Cardiac septum (tissue), 1 donor: ENCODE measurements around the gene LSM7. TPM values are rescaled to one million over a fixed set of nuclear protein-coding genes. Genes with fewer than 3 reads are reported as not detected.
A peak's percentile ranks its signal among the peaks of the same experiment; 100 is the strongest.

ENCODE experiments used
- DNase-seq: peaks from one replicate; pipeline ENCODE4 v3.0.0-alpha.2; 2020; ENCODE audit warnings: low spot score
- intact Hi-C: fragments of 100-400 bp; cut with DNase I; formaldehyde crosslinking; loops from one replicate; pipeline ENCODE4 v1.14.0; 2022
- long read RNA-seq: library from polyadenylated mRNA; unstranded; transcript quantifications from one replicate; pipeline ENCODE4 v2.0.0, GENCODE V29; 2021
- total RNA-seq: library from RNA; stranded (reverse); fragmentation: NEBNext Ultra II Directional; extraction: Animal tissue kit (Norgen Biotek cat#: 25700); gene quantifications from one replicate; pipeline ENCODE4 v1.2.1, GENCODE V29; 2021
- donor health status: DM: no; HTN: no; CAD: no.

The LSM7 gene
- 42.7 TPM for total RNA-seq
- long read RNA-seq, transcript LSM7-201 (4 exons, 529 nt): major isoform, 5 of 13 reads
- long read RNA-seq, partial matches to known transcripts: 2 of 13 reads
- long read RNA-seq, other reads (novel, unspliced or antisense): 1 of 13 reads

DNA sequence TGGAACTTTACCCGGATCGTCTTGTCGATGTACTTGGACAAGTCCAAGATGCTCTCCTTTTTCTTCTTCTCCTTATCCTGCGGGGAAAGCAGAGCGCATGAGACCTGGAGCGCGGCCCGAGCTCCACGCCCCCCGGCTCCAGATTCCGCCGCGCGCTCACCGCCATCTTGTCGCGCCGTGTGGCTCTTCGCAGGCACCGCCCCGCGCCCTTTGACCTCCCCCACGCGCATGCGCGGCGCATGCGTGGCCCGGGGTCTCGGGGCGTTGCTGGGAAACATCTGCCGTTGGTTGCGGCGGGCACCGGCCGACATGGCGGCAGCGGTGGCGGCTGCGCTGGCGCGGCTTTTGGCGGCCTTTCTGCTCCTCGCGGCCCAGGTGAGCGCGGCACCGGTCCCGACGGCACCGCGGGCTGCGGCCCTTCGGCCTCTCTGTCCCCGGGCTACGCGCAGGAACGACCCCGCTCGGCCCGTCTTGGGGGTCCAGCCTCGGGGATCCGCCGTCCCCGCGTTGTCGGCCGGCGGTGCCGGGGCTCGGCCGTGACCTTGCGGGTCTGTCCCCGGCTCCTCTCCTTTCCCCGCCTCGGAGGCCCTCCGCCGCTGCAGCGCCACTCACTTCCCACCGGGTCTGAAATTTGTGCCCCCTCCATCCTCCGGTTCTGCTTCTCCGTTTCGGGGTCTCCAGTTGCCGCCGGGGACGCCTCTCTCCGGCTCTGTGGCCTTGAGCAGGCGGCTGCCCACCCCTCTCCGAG is at the start of gene LSM7, which contains the start of gene SPPL2B:
Gene LSM7 (minus strand): TSS at position 186 of the 748 bp plus-strand sequence. CDS start 20 bp downstream, at position 166.
Gene SPPL2B (plus strand): TSS at position 284 of the 748 bp plus-strand sequence. CDS start 26 bp downstream, at position 310.
- intact Hi-C loops: loop anchor here (5.0 kb wide), 1 partner anchor 166 kb away; the partner anchor contains the start of gene DOT1L

DNA sequence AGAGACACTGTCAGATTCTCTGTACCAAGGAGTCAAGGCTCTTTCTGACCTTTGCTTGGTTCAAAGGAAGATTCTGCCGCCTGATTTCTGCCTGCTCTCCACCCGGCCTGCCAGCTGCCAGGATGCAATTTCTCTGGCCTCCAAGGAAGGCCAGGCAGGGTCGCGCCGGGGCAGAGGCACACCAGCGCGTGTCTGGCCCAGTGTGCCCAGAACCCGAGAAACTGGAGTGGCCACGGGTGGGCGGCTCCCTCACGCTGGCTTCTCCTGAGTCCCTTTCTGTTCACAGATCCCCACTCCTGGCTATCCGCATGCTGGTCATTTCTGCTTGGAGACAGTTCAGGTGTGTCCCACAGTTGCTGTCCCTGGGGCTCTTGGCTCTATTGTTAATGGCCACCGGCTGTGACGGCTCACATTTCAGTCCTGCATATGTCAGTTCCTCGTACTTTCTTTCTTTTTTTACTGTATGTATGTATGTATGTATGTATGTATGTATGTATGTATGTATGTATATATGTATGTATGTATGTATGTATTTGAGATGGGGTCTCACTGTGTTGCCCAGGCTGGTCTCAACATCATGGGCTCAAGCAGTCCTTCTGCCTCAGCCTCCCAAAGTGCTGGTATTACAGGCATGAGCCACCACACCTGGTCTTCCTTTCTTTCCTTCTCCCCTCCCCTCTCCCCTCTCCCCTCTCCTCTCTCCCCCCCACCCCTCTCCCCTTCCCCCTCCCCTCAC is 48.6 kb upstream of the LSM7 start:
- no peak for DNase-seq
- intact Hi-C loops: no loop called here

More for the DNA sequence above, at the start of gene LSM7, which contains the start of gene SPPL2B:
- peak; percentile 95 for DNase-seq

DNA sequence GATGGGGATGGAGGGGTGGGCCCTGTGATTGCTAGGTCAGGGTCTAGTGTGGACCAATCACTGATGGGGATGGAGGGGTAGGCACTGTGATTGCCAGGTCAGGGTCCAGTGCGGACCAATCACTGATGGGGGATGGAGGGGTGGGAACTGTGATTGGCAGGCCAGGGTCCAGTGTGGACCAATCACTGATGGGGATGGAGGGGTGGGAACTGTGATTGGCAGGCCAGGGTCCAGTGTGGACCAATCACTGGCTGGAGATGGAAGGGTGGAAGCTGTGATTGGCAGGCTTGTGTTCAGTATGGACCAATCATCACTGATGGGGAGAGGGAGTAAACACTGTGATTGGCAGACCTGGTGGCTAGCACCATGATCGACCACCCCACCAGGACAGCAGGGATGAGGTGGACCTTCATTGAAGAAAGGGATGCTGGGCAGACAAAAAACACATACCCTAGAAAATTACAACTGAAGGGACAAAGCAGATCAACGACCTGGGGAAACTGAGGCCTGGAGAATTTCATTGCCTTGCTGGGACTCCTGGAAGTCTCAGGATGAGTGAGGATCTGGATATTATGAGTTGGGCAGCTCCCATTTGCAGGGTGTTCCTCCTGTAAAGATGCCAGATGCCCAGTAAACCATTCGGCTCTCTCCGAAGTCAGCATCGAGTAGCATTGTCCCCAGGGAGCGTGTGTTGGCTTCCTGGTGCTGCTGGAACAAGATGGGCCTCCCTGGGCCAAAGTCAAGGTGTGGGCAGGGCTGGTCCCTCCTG is 47.2 kb upstream of the LSM7 start:
- no peak for DNase-seq
- intact Hi-C loops: no loop called here

DNA sequence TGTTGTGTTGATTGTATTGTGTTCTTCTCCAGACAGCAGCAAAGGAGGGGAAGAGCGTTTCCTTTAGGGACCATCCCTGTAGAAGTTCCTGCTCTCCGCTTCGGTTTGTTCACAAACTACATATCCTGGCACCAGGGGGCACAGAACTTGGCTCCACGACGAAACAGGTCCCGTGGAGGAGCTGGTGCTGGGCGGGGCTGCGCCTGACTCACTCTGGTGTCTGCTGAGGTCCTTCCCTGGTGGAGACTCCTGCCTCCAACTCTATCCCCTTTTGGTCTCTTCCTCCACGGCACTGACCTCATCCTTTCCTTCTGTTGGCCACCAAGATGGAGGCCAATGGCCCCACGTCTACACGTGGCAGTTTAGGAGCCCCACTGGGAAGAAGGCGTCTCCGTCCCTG is 46.4 kb upstream of the LSM7 start:
- intact Hi-C loops: no loop called here
- no peak for DNase-seq

DNA sequence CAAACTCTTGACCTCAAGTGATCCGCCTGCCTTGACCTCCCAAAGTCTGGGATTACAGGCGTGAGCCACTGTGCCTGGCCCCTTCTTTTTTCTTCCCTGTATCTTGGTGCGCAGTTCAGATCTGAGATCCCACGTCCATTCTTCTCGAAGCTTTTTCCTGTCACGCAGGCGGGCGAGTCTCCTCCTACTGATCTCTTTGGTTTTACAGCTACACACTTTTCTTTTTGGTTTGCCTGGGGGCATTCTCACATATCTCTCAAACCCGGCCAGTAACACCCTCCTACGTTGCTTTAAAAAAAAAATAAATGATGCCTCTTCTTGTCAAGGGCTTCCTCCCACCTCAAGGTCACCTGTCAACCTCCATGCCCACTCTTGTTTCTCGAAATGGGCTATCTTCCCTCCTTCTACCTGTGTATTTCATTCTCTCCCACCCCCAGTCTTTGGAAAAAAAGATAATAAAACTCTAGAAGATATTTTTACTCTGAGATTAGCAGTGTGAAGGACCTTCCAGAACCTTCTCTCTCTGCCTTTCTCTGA is 43.8 kb upstream of the LSM7 start:
- intact Hi-C loops: no loop called here

DNA sequence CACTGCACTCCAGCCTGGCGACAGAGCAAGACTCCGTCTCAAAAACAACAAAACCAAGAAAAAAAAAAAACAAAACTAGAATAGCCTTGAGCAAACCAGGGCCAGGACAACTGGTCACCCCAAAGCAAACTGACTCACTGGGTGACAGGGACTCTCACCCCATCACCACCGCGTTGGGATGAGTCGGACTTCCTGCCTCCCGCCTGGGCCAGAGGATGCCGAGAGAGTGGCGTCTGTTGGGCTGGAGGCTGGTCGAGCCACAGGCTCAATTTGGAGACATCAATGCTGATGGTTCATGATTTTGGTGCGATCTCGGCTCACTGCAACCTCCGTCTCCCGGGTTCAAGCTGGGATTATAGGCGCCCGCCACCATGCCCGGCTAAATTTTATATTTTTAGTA is 43.3 kb upstream of the LSM7 start:
- intact Hi-C loops: no loop called here
- DNase-seq: no peak

More for the DNA sequence above, 43.8 kb upstream of the LSM7 start:
- no peak for DNase-seq

DNA sequence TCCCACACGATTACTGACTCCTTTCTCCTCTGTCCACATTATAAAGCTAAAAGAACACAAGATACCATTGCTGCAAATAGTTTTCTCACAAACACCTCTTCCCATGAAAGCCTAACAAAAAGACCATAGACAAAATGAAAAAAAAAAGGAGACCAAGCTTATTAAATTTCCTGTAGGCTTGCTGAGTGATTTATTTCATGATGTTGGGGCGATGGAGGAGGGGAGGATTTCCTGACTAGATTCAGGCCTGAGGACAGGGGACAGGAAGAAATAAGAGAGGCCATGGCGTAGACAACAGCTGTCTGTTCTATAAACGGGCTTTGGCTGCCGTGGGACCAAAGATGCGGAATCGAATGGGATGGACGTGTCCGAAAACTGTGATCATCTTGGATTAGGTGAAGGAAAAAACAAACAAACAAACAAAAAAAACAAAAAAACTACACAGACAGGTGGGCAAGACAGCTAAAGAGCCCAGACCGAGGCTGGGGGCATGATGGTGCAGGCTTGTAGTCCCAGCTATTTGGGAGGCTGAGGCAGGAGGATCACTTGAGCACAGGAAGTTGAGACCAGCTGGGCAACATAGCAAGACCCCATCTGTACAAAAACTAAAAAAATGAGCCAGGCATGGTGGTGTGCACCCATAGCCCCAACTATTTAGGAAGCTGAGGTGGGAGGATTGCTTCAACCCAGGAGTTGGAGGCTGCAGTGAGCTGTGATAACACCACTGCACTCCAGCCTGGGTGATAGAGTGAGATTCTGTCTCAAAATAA is 37.0 kb upstream of the LSM7 start:
- no peak for DNase-seq
- intact Hi-C loops: no loop called here

DNA sequence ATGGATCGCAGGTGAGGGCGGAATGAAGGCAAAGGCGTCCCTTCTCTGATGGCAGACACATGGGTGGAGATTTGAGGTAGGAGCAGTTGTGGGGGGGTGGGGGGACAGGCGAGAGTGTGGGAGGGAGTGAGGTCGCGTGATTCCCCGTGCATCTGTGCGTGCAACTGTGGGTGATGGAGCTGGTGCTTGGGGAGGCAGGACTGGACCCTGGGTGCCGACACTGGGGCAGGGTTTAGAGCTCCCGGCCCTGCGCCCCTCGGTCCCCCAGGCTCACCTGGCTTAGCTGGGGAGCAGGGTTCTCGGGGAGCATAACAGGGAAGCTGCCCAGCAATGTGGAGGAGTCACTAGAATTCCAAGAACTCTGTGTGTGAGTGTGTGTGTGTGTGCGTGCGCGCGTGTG is 35.0 kb upstream of the LSM7 start:
- intact Hi-C loops: no loop called here

DNA sequence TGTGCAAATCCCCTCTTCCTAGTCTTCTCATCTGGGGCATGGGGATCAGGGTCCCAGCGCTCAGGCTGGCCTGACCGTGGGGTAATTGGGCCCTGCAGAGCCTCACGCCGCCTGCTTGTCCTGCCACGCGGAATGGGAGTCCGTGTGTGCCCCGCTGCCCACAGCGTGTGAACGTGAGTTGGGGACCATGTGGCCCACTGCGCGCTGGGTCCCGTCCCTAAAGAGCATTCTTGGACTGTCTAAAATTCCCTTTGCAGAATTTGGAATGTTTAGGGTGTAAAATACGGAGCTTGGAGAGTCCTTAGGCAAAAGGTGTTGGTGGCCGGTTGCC is 34.5 kb upstream of the LSM7 start:
- DNase-seq: no peak
- intact Hi-C loops: no loop called here

More for the DNA sequence above, 35.0 kb upstream of the LSM7 start:
- no peak for DNase-seq

DNA sequence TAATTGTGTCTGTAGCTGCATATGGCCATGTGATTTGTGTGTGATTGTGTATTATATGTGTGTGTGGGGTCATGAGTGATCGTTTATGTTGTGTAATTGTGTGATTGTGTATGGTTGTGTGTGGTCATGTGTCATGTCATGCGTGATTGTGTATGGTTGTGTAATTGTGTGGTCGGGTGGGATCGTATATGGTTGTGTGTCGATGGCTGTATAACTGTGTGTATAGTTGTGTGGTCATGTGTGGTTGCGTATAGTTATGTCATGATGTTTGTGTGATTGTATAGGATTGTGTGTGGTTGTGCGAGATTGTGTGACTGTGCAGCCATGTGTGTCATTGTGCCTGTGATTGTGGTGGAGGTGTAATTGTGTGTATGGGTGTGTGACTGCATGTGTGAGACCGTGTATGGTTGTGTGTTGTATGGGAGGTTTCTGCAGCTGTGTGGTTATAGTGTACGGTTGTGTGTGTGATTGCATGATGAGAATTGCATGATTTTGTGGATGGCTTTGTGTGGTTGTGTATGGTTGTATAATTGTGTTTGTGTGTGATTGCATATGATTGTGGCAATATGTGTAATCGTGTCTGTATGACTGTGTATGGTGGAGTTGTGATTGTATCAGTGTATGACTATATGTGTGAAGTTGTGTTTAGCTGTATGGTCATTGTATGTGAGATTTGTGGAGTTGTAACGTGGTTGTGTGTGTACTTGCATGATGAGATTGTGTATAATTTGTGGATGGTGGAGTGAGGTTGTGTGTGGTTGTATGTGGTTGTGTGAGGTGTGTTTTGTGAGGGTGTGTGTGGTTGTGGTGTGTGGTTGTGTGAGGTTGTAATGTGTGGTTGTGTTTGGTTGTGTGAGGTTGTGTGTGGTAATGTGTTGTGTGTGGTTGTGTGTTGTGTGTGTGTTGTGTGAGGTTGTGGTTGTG is 33.9 kb upstream of the LSM7 start:
- DNase-seq: no peak

DNA sequence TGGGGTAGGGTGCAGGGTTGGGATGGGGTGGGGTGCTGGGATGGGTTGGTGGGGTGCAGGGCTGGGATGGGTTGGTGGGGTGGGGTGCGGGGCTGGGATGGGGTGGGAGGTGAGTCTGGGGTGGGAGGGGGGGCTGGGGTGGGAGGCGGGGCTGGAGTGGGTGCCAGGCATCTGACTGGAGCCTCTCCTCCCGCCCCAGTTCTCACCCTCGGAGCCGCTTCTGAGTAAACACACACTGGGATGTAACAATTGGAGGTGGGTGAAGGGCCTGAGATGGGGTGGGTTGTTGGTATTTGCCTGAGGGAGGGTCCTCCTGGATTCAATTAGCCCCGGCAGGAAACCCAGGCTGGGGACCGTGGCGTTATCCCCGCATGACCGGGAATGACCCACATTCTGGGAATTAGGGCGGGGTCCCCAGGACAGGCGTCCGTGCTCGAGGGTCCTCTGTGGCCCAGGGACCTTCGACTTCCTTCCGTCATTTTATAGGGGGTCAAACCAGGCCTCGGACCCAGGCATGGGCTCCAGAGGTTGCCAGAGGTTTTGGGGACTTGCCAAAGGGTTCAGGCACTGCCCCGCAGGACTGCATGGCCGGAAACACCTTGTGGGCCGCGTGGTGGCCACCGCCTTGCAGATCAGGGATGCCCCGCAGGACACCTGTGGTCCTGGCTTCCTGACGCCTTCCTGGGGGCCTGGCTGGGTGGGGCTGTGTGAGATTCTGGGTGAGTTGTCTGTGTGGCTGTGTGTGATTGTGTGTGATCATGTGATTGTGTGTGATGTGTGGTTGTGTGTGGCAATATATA is 33.1 kb upstream of the LSM7 start:
- no peak for DNase-seq
- intact Hi-C loops: no loop called here

More for the DNA sequence above, 33.9 kb upstream of the LSM7 start:
- intact Hi-C loops: no loop called here

DNA sequence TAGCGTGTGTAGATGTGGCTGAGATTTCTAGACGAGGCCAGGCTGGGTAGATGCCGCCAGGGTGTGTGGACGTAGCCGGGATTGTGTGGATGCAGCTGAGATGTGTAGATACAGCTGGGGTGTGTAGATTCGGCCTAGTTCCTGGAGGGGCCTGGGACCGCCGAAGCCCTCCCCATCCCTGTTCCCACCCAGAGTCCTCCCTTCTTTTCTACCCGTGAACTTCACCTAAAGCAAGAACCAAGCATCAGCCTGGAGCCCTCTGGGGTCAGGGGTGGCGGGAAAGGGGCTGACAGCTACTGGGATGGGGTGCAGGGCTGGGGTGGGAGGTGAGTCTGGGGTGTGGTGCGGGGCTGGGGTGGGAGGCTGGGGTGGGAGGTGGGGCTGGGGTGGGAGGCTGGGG is 32.4 kb upstream of the LSM7 start:
- intact Hi-C loops: no loop called here
- no peak for DNase-seq

DNA sequence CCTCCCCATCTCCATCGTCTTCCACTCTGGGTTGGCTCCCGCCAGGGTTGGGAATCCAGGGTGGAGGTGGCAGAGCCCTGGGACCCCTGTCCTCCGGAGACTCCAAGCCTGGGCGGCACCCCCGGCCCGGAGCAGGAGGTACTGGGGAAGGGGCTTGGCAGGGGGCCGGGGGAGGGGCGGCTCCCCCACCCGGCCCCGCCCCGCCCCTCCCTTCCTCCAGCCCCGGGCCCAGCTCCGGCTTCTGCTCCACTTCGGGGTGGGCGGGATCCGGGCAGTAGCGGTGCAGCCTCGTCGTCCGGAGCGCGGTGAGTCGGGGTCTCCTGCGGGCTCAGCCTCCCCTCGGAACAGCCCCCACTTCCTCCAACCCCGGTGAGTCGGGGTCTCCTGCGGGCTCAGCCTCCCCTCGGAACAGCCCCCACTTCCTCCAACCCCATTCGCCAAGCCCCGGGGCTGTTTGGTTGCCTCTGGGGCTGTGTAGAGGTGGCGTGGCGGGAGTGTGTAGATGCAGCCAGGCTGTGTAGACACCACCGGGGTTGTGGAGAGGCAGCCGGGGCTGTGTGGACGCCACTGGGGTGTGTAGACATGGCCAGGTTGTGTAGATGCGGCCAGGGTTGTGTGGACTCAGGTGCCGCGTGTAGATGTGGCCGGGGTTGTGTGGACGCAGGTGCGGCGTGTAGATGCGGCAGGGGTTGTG is 31.8 kb upstream of the LSM7 start, which contains the start of gene TMPRSS9:
Gene TMPRSS9 (plus strand): TSS at position 274 of the 694 bp plus-strand sequence. CDS start 29,521 bp downstream, outside the sequence.
- intact Hi-C loops: no loop called here

DNA sequence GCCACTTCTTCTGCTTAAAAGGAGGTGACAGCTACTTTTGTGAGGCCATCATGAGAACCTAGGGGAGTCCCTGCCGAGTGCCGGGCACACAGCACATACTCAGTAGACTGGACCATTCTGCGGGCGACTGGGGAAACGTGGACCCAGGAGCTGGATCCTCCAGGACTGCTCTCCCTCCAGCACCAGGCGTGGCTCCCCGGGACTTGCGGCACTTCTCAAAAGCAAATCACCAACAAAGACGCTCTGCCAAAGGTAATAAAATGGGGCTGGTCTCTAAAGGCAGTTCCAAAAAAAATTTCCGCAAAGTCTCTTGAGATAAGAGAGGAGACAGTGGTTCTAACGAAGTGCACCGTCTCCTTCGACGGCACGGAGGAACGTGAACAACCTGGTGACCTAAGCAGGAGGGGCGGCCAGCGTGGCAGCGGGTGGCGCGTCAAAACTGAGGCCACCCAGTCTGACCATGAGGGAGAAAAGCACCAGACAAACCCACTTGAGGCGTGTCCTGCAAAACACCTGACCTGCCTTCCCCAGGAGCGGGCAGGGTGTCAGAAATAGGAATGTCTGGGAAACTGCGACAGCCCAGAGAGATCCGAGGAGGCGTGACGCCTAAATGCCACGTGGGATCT is 30.3 kb upstream of the LSM7 start:
- intact Hi-C loops: no loop called here
- no peak for DNase-seq

More for the DNA sequence above, 31.8 kb upstream of the LSM7 start, which contains the start of gene TMPRSS9:
- DNase-seq: no peak

DNA sequence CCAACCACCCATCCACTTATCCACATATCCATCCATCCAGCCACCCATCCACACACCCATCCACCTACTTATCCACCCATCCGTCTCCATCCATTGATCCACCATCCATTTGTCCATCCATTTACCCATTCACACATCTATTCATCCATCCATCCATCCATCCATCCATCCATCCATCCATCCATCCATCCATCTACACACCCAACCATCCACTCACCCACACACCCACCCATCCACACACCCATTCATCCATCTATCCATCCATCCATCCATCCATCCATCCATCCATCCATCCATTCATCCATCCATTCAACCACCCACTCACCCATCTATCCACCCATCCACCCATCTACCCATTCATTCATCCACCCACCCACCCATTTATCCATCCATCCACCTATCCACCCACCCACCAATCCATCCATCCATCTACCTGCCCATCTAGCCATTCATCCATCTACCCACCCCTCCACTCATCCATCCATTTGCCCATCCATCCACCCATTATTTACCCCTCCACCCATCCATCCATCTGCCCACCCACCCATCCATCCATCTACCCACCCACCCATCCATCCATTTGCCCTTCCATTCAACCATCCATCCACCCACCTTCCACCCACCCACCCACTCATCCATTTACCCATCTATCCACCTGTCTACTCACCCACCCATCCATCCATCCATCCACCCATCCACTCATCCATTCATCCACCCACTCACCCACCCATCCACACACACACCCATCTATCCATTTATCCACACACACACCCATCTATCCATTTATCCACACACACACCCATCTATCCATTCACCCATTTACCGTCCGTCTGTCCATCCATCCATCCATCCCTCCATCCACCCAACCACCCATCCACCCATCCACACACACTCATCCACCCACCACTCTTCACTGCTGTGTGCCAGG is 29.2 kb upstream of the LSM7 start:
- intact Hi-C loops: no loop called here
- no peak for DNase-seq
